Stimulated activated effector memory CD8-positive, alpha-beta T cell treated with anti-CD3 and anti-CD28 coated beads, Interleukin-12 subunit alpha, Interleukin-12 subunit beta, amount 100 ng/mL, for 72 hours (primary cell): ENCODE results near the gene KLHL5.
"Not testable (repeated sequence)": the region's sequence is repeated elsewhere in the genome, so short reads cannot be mapped to it uniquely, and the experiment has no call there.

Experiments
- ATAC-seq: fragments of 150-1000 bp; cut with Tn5 transposase; 2 replicates; pipeline ENCODE4 v1.10.0; 2021
- DNase-seq, 2 donors: peaks; one replicate each; pipeline ENCODE4 v3.0.0; 2021 to 2022; ENCODE audit warnings: low spot score in 2 of 2
- H3K27ac Mint-ChIP-seq: one replicate; pipeline ENCODE4 v1.8.0; 2022; ENCODE audit warnings: mild to moderate bottlenecking, mixed read lengths
- H3K36me3 Mint-ChIP-seq: one replicate; pipeline ENCODE4 v1.8.0; 2022; ENCODE audit warnings: mild to moderate bottlenecking, mixed read lengths
- H3K4me1 Mint-ChIP-seq: one replicate; pipeline ENCODE4 v1.8.0; 2022; ENCODE audit warnings: mixed read lengths
- H3K4me3 Mint-ChIP-seq: one replicate; pipeline ENCODE4 v1.8.0; 2022; ENCODE audit warnings: mild to moderate bottlenecking, mixed read lengths
- H3K9me3 Mint-ChIP-seq: one replicate; pipeline ENCODE4 v1.8.0; 2022; ENCODE audit warnings: mixed read lengths

KLHL5 gene

GRCh38 chr4:39062094-39062769 lies at the start of gene KLHL5:
KLHL5 (plus strand) TSS chr4:39062232; CDS start chr4:39062653, 421 bp downstream.
- Mint-ChIP-seq H3K4me3 (no peak within 1 kb of the TSS), H3K36me3 (no peaks in the 10 kb centered on the region), H3K27ac (no peak within 1 kb of the TSS), H3K4me1 (peaks cover 16% of the 10 kb centered on the region), H3K9me3 (no peaks in the 10 kb centered on the region)
- DNase-seq (no peak), ATAC-seq (no peak)

GRCh38 chr4:39014028-39014427 lies 48.0 kb upstream of the KLHL5 start:
- Mint-ChIP-seq H3K4me1 (peaks cover 15% of the 10 kb centered on the region), H3K36me3 (peaks cover 7% of the 10 kb centered on the region), H3K4me3 (no peak overlapping the region), H3K27ac (no peak overlapping the region), H3K9me3 (peaks cover 7% of the 10 kb centered on the region)
- ATAC-seq: no peak
- DNase-seq: no peak

GRCh38 chr4:39020130-39020529 lies 41.9 kb upstream of the KLHL5 start:
- Mint-ChIP-seq H3K9me3 (peaks cover 9% of the 10 kb centered on the region), H3K4me3 (no peak overlapping the region), H3K4me1 (peaks cover 6% of the 10 kb centered on the region), H3K27ac (no peak overlapping the region), H3K36me3 (peaks cover 14% of the 10 kb centered on the region)
- DNase-seq (no peak), ATAC-seq (no peak)

GRCh38 chr4:39021631-39022030 lies 40.4 kb upstream of the KLHL5 start:
- H3K27ac Mint-ChIP-seq: no peak overlapping the region
- H3K36me3 Mint-ChIP-seq: peaks cover 15% of the 10 kb centered on the region
- H3K9me3 Mint-ChIP-seq: peaks cover 4% of the 10 kb centered on the region
- no peak overlapping the region for H3K4me3 Mint-ChIP-seq
- no peak for ATAC-seq
- DNase-seq: no peak
- peaks cover 6% of the 10 kb centered on the region for H3K4me1 Mint-ChIP-seq

- no peak for ATAC-seq
- H3K4me1 Mint-ChIP-seq: peaks cover 6% of the 10 kb centered on the region
- peaks cover 2% of the 10 kb centered on the region for H3K9me3 Mint-ChIP-seq
- no peak overlapping the region for H3K27ac Mint-ChIP-seq
- H3K4me3 Mint-ChIP-seq: no peak overlapping the region
- H3K36me3 Mint-ChIP-seq: peaks cover 15% of the 10 kb centered on the region
- no peak for DNase-seq
Observed at GRCh38 chr4:39022241-39022640, 39.8 kb upstream of the KLHL5 start.

- Mint-ChIP-seq H3K27ac (no peak overlapping the region), H3K9me3 (peaks cover 2% of the 10 kb centered on the region), H3K4me1 (peaks cover 6% of the 10 kb centered on the region), H3K4me3 (no peak overlapping the region), H3K36me3 (peaks cover 15% of the 10 kb centered on the region)
- DNase-seq (no peak), ATAC-seq (no peak)
Observed at GRCh38 chr4:39023059-39023458, 39.0 kb upstream of the KLHL5 start.

GRCh38 chr4:39024311-39024865 lies 37.6 kb upstream of the KLHL5 start:
- peaks cover 16% of the 10 kb centered on the region for H3K4me1 Mint-ChIP-seq
- ATAC-seq (no peak), DNase-seq (no peak)
- no peak overlapping the region for H3K4me3 Mint-ChIP-seq
- no peak overlapping the region for H3K27ac Mint-ChIP-seq
- peaks cover 15% of the 10 kb centered on the region for H3K36me3 Mint-ChIP-seq
- H3K9me3 Mint-ChIP-seq: peaks cover 2% of the 10 kb centered on the region

- no peak overlapping the region for H3K4me3 Mint-ChIP-seq
- DNase-seq: no peak
- H3K36me3 Mint-ChIP-seq: peaks cover 15% of the 10 kb centered on the region
- no peak overlapping the region for H3K27ac Mint-ChIP-seq
- ATAC-seq: no peak
- H3K9me3 Mint-ChIP-seq: peaks cover 2% of the 10 kb centered on the region
- H3K4me1 Mint-ChIP-seq: peaks cover 20% of the 10 kb centered on the region
Observed at GRCh38 chr4:39025552-39026085, 36.4 kb upstream of the KLHL5 start.

GRCh38 chr4:39026096-39026495 lies 35.9 kb upstream of the KLHL5 start:
- Mint-ChIP-seq H3K4me3 (no peak overlapping the region), H3K9me3 (peaks cover 2% of the 10 kb centered on the region), H3K4me1 (peaks cover 20% of the 10 kb centered on the region), H3K27ac (no peak overlapping the region), H3K36me3 (peaks cover 15% of the 10 kb centered on the region)
- ATAC-seq (no peak), DNase-seq (no peak)

GRCh38 chr4:39029752-39030694 lies 32.0 kb upstream of the KLHL5 start:
- ATAC-seq (peak; percentile 41), DNase-seq (no peak)
- H3K9me3 Mint-ChIP-seq: no peaks in the 10 kb centered on the region
- H3K36me3 Mint-ChIP-seq: peaks cover 9% of the 10 kb centered on the region
- H3K27ac Mint-ChIP-seq: peak overlapping the region; percentile 79
- peaks cover 27% of the 10 kb centered on the region for H3K4me1 Mint-ChIP-seq
- H3K4me3 Mint-ChIP-seq: peak overlapping the region; percentile 70

- Mint-ChIP-seq H3K4me3 (peak overlapping the region; percentile 70), H3K27ac (peak overlapping the region; percentile 79), H3K36me3 (peaks cover 7% of the 10 kb centered on the region), H3K4me1 (peaks cover 27% of the 10 kb centered on the region), H3K9me3 (no peaks in the 10 kb centered on the region)
- ATAC-seq (no peak), DNase-seq (no peak)
Observed at GRCh38 chr4:39030725-39031124, 31.3 kb upstream of the KLHL5 start.

- not testable (repeated sequence) for H3K36me3 Mint-ChIP-seq, H3K9me3 Mint-ChIP-seq, ATAC-seq
- DNase-seq: peak in 1 of 2 donors; percentile 67
- Mint-ChIP-seq H3K27ac (peak overlapping the region; percentile 79), H3K4me3 (peak overlapping the region; percentile 70), H3K4me1 (peaks cover 33% of the 10 kb centered on the region)
Observed at GRCh38 chr4:39031590-39032020, 30.4 kb upstream of the KLHL5 start.

GRCh38 chr4:39032218-39033085 lies 29.6 kb upstream of the KLHL5 start, which contains the start of gene TMEM156:
TMEM156 (minus strand) TSS chr4:39032409; CDS start chr4:39032313, 96 bp downstream.
- peak within 1 kb of the TSS; percentile 79 for H3K27ac Mint-ChIP-seq
- ATAC-seq (peak; percentile 92), DNase-seq (peak in 1 of 2 donors; percentile 65)
- H3K36me3 Mint-ChIP-seq: peaks cover 7% of the 10 kb centered on the region
- peaks cover 34% of the 10 kb centered on the region for H3K4me1 Mint-ChIP-seq
- peak within 1 kb of the TSS; percentile 70 for H3K4me3 Mint-ChIP-seq
- H3K9me3 Mint-ChIP-seq: no peaks in the 10 kb centered on the region

- Mint-ChIP-seq H3K4me1 (peaks cover 29% of the 10 kb centered on the region), H3K27ac (no peak overlapping the region), H3K4me3 (no peak overlapping the region), H3K9me3 (no peaks in the 10 kb centered on the region), H3K36me3 (peaks cover 7% of the 10 kb centered on the region)
- no peak for ATAC-seq
- no peak for DNase-seq
Observed at GRCh38 chr4:39036172-39036571, 25.9 kb upstream of the KLHL5 start.
